22Rv1 (cell line): ENCODE data around the gene HMG20B.

Experiments
- CTCF ChIP-seq: fragments of 450-650 bp; IDR thresholded peaks from 2 replicates; pipeline ENCODE4 v1.5.1; 2017; ENCODE audit warnings: mild to moderate bottlenecking
- ZFX ChIP-seq: fragments of 450-650 bp; IDR thresholded peaks from 2 replicates; pipeline ENCODE4 v1.6.1; 2017; ENCODE audit warnings: antibody characterized with exemption, borderline replicate concordance

GRCh38 chr19:3612901-3613741 is 40.4 kb downstream of the HMG20B start:
- TF ChIP-seq CTCF (no peak), ZFX (no peak)
